ENCODE results near the gene U2AF2.
"Not testable (repeated sequence)": the region's sequence is repeated elsewhere in the genome, so short reads cannot be mapped to it uniquely, and the experiment has no call there.

Gene U2AF2

DNA sequence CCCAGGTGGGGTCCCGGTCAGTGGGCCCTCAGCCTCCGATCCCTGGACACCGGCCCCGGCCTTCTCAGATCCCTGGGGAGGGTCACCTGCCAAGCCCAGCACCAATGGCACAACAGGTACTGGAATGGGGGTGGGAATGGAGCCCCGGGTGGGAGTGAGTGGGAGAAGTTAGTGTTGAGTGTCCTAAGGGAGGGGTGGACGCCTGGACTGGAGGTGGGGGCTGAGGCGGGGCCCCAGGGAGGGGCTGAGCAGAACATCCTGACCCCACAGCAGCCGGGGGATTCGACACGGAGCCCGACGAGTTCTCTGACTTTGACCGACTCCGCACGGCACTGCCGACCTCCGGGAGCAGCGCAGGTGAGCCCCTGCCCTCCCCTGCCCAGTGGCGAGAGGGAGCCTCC lies 37.8 kb downstream of the U2AF2 start:
- no peak for DNase-seq

- no peak for DNase-seq
These were observed 38.6 kb downstream of the U2AF2 start for GRCh38 chr19:55693336-55693974.

GRCh38 chr19:55694241-55694655 lies 39.4 kb downstream of the U2AF2 start:
- DNase-seq: no peak

DNA sequence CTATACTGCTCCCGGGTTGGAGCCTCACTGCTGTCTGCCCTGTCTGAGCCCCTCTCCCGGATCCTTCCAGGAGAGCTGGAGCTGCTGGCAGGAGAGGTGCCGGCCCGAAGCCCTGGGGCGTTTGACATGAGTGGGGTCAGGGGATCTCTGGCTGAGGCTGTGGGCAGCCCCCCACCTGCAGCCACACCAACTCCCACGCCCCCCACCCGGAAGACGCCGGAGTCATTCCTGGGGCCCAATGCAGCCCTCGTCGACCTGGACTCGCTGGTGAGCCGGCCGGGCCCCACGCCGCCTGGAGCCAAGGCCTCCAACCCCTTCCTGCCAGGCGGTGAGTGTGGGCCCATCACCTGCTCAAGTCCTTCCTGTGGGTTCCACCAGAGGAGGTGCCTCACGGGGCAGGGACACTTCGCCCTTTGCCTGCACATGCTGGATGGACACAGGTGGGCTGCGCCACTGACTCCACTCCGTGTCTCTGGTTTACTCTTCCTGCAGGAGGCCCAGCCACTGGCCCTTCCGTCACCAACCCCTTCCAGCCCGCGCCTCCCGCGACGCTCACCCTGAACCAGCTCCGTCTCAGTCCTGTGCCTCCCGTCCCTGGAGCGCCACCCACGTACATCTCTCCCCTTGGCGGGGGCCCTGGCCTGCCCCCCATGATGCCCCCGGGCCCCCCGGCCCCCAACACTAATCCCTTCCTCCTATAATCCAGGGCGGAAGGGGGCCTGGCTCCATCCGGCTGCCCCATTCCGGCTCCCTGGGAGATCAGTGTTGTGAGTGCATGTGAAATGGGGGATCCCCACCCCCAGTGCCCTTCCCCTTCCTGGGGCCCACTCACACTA lies 40.0 kb downstream of the U2AF2 start:
- DNase-seq: no peak

- no peak for DNase-seq
These were observed 40.9 kb downstream of the U2AF2 start for GRCh38 chr19:55695511-55696290.

GRCh38 chr19:55696301-55697068 lies 41.6 kb downstream of the U2AF2 start:
- DNase-seq: no peak

GRCh38 chr19:55697069-55697440 lies 42.2 kb downstream of the U2AF2 start:
- no peak for DNase-seq

DNA sequence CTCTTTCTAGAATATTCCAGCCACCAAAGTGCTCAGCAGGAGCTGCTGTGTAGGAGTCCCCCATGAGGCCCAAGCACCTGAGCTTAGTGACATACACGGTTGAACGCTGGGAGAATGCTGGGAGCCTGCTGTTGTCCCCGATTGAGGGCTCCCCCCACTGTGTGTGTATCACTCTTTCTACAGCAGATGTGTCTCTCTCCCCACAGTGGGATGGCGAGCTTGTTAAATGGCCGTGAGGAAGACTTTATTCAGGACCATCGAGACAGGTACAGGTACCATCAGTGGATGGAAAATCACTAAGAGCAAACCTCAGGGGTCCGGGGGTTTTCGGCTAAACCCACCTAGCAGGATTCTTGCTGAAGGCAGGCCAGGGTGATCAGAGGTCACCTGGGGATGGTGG lies 42.9 kb downstream of the U2AF2 start:
- DNase-seq: no peak

DNA sequence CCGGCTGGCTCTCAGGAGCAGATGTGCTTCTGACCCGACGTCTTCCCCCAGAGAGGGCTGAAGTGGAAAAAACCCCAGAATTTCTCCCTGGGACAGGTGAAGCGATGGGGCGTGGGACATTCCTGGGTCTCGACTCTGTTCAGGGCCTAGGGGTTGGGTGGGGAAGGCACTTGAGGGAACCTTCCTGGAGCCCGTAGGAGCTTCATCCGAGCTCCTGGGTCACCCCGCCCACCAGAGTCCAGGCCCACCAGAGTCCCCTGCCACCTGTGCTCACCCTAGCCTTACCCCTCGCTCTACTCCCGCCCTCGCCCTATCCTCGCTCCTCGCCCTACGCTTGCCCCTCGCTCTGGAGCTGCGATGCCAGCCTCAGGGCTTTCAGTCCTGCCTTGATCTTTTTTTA lies 43.4 kb downstream of the U2AF2 start:
- no peak for DNase-seq

GRCh38 chr19:55699221-55699620 lies 44.4 kb downstream of the U2AF2 start:
- no peak for DNase-seq

DNA sequence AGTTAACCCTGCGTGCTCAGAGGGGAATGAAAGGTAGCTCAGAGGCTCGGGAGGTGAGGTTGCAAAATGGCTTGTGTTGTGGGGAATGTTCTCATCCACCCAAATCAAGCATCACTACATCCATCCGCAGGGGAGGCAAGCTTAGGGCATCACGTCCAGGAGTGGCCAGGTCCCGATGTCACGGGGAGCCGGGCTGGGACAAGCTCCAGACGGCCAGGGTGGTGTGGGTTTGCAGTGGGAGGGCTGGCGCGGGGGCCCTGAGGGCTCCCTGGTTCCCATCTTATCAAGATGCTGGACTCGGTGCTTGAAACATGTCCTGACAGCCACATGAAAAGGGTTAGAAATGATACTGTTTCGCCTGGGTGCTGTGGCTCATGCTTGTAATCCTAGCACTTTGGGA lies 46.0 kb downstream of the U2AF2 start:
- DNase-seq: no peak

DNA sequence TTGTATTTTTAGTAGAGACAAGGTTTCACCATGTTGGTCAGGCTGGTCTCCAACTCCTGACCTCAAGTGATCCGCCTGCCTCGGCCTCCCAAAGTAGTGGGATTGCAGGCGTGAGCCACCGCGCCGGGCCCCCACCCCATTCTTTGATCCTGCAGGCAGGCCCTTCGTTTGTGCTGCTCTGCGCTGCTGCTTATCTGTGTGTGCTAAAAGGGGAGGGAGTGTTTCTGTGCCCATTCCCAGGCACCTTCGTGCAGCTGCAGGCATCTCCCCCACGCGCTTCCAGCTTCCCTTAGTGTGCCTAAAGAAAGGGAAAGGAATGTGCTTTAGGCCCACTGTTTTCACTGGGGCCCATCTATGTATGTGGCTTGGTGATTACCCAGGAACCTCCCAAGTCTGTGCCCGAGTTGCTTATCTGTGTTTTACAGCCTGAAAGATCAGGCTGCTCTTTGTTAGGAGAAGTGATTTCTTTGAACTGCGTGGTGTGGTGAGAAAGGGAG lies 47.3 kb downstream of the U2AF2 start:
- no peak for DNase-seq

- no peak for DNase-seq
These were observed 49.0 kb downstream of the U2AF2 start for GRCh38 chr19:55703790-55704215.

- no peak for DNase-seq
These were observed 49.8 kb downstream of the U2AF2 start for GRCh38 chr19:55704494-55705245.

- no peak for DNase-seq
These were observed 51.1 kb downstream of the U2AF2 start for GRCh38 chr19:55705972-55706371.

GRCh38 chr19:55711719-55712118 lies 56.9 kb downstream of the U2AF2 start:
- DNase-seq: no peak

- DNase-seq: no peak
These were observed 58.2 kb downstream of the U2AF2 start for GRCh38 chr19:55712804-55713631.

- no peak for DNase-seq
These were observed 61.7 kb downstream of the U2AF2 start for GRCh38 chr19:55716531-55716930.

DNA sequence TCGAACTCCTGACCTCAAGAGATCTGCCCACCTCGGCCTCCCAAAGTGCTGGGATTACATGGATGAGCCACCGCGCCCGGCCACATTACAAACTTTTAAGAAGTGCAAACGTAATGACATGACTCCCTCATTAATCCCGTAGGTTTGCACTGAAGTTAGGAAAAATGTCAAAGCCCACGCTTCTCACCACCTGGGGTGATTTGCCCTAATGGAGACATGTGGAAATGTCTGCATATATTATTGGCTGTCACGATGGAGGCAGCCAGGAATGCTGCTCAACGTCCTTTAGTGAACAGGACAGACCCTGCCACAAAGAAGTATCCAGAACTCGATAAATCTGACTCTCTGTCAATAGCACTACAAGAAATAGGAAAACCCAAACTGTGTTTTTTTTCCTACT lies 62.4 kb downstream of the U2AF2 start:
- DNase-seq: no peak

GRCh38 chr19:55717879-55718711 lies 63.3 kb downstream of the U2AF2 start:
- not testable (repeated sequence) for DNase-seq

Data from DMS153 (cell line).